Measurements from ENCODE around the gene DOCK1.

DOCK1 gene

DNA sequence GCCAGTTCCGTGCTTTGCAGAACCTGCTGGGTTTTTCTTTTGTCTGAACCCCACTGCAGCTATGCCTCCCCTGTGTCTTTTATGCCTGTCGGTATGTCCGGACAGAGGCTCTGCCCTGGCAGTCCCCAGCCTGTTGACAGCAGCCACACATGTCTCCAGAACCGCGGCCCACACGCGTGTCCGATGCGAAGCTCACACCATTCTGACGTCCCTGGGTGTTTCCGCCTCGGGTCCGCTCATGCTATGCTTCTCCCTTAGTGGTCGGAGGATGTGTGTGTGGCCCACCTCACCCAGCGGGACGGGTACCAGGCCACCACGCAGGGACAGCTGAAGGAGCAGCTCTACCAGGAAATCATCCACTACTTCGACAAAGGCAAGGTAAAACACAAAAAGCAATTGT is 479.3 kb downstream of the DOCK1 start:
- Histone ChIP-seq H3K79me2 (ENCODE audit: control insufficient read depth, insufficient read depth, low read length, poor library complexity) (no peaks in the 10 kb centered on the region), H3K9me3 (ENCODE audit: insufficient read depth, low read depth, low read length) (no peaks in the 10 kb centered on the region), H2BK12ac (ENCODE audit: low read length) (no peak overlapping the region), H3K4ac (ENCODE audit: low read depth, low read length) (no peak overlapping the region), H2AFZ (ENCODE audit: insufficient read depth, low read length, poor library complexity) (no peak overlapping the region), H3K4me1 (ENCODE audit: control insufficient read depth in 1 of 2, insufficient read depth in 2 of 2, low read length in 2 of 2) (no peaks in the 10 kb centered on the region), H3K36me3 (ENCODE audit: control insufficient read depth in 1 of 2, insufficient read depth in 2 of 2, low read length in 2 of 2) (peaks cover 19 to 30% of the 10 kb centered on the region in 2 experiments), H3K9ac (ENCODE audit: low read length) (no peak overlapping the region), H2BK5ac (ENCODE audit: low read depth, low read length, poor library complexity) (no peak overlapping the region), H3K79me1 (ENCODE audit: low read length) (no peaks in the 10 kb centered on the region), H4K8ac (ENCODE audit: low read depth, low read length) (no peak overlapping the region), H3K27ac (ENCODE audit: low read depth, low read length) (no peak overlapping the region), H3K23ac (ENCODE audit: low read length) (no peak overlapping the region), H3K27me3 (ENCODE audit: insufficient read depth, low read length) (no peaks in the 10 kb centered on the region), H3K18ac (ENCODE audit: low read length) (no peak overlapping the region), H2AK5ac (ENCODE audit: low read length) (no peak overlapping the region), H3K4me2 (ENCODE audit: low read length) (no peak overlapping the region), H3K14ac (ENCODE audit: low read length) (no peak overlapping the region), H4K91ac (ENCODE audit: low read depth, low read length) (no peak overlapping the region), H2BK120ac (ENCODE audit: insufficient read depth, low read length, poor library complexity) (no peak overlapping the region), H3K4me3 (ENCODE audit: low read depth, low read length) (no peak overlapping the region), H4K12ac (ENCODE audit: low read depth, low read length) (no peak overlapping the region)
- no CpG with 5 or more reads among the region's 18 CpGs for WGBS (ENCODE audit: extremely low coverage, insufficient coverage, insufficient read length)
- DNase-seq = no peak

DNA sequence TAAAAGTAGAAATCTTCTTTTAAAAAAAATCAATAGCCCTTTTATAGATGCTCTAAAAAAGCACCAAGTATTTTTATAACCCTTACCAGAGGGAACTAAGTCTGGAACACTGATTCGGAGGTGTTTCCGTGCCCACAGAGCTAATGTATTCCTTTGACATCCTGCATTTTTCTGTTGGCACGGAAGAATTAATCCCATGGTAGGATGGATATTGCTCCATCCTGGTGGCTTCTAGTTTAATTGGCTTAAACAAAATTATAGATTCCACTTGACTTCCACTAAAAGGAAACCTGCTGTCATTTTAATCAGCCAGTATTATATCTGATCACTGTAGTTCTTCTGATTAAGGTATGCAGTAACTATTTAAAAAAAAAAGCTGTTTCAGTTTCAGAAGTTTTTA is 479.8 kb downstream of the DOCK1 start:
- peaks cover 19 to 30% of the 10 kb centered on the region in 2 experiments for H3K36me3 ChIP-seq (ENCODE audit: control insufficient read depth in 1 of 2, insufficient read depth in 2 of 2, low read length in 2 of 2)
- no peaks in the 10 kb centered on the region for H3K79me1 ChIP-seq (ENCODE audit: low read length)
- H3K4ac ChIP-seq (ENCODE audit: low read depth, low read length) = no peak overlapping the region
- no peaks in the 10 kb centered on the region for H3K27me3 ChIP-seq (ENCODE audit: insufficient read depth, low read length)
- H4K91ac ChIP-seq (ENCODE audit: low read depth, low read length) = no peak overlapping the region
- H4K12ac ChIP-seq (ENCODE audit: low read depth, low read length) = no peak overlapping the region
- H3K23ac ChIP-seq (ENCODE audit: low read length) = no peak overlapping the region
- no peak overlapping the region for H3K27ac ChIP-seq (ENCODE audit: low read depth, low read length)
- H2AFZ ChIP-seq (ENCODE audit: insufficient read depth, low read length, poor library complexity) = no peak overlapping the region
- no peak overlapping the region for H4K8ac ChIP-seq (ENCODE audit: low read depth, low read length)
- H3K79me2 ChIP-seq (ENCODE audit: control insufficient read depth, insufficient read depth, low read length, poor library complexity) = no peaks in the 10 kb centered on the region
- H3K9ac ChIP-seq (ENCODE audit: low read length) = no peak overlapping the region
- no peak overlapping the region for H3K4me2 ChIP-seq (ENCODE audit: low read length)
- H2BK5ac ChIP-seq (ENCODE audit: low read depth, low read length, poor library complexity) = no peak overlapping the region
- no CpG with 5 or more reads among the region's 3 CpGs for WGBS (ENCODE audit: extremely low coverage, insufficient coverage, insufficient read length)
- DNase-seq = no peak
- no peaks in the 10 kb centered on the region for H3K9me3 ChIP-seq (ENCODE audit: insufficient read depth, low read depth, low read length)
- H2BK12ac ChIP-seq (ENCODE audit: low read length) = no peak overlapping the region
- no peaks in the 10 kb centered on the region for H3K4me1 ChIP-seq (ENCODE audit: control insufficient read depth in 1 of 2, insufficient read depth in 2 of 2, low read length in 2 of 2)
- no peak overlapping the region for H3K14ac ChIP-seq (ENCODE audit: low read length)
- H3K4me3 ChIP-seq (ENCODE audit: low read depth, low read length) = no peak overlapping the region
- H2BK120ac ChIP-seq (ENCODE audit: insufficient read depth, low read length, poor library complexity) = no peak overlapping the region
- no peak overlapping the region for H2AK5ac ChIP-seq (ENCODE audit: low read length)
- no peak overlapping the region for H3K18ac ChIP-seq (ENCODE audit: low read length)

- no peaks in the 10 kb centered on the region for H3K79me1 ChIP-seq (ENCODE audit: low read length)
- H3K9ac ChIP-seq (ENCODE audit: low read length) = no peak overlapping the region
- no peak overlapping the region for H4K8ac ChIP-seq (ENCODE audit: low read depth, low read length)
- H2AK5ac ChIP-seq (ENCODE audit: low read length) = no peak overlapping the region
- no peak overlapping the region for H3K4me2 ChIP-seq (ENCODE audit: low read length)
- no peaks in the 10 kb centered on the region for H3K4me1 ChIP-seq (ENCODE audit: control insufficient read depth in 1 of 2, insufficient read depth in 2 of 2, low read length in 2 of 2)
- no peak for DNase-seq
- H3K9me3 ChIP-seq (ENCODE audit: insufficient read depth, low read depth, low read length) = no peaks in the 10 kb centered on the region
- no peaks in the 10 kb centered on the region for H3K79me2 ChIP-seq (ENCODE audit: control insufficient read depth, insufficient read depth, low read length, poor library complexity)
- no peak overlapping the region for H3K18ac ChIP-seq (ENCODE audit: low read length)
- H3K23ac ChIP-seq (ENCODE audit: low read length) = no peak overlapping the region
- no peaks in the 10 kb centered on the region for H3K27me3 ChIP-seq (ENCODE audit: insufficient read depth, low read length)
- no peak overlapping the region for H4K91ac ChIP-seq (ENCODE audit: low read depth, low read length)
- no peak overlapping the region for H3K27ac ChIP-seq (ENCODE audit: low read depth, low read length)
- H4K12ac ChIP-seq (ENCODE audit: low read depth, low read length) = no peak overlapping the region
- no peak overlapping the region for H3K4me3 ChIP-seq (ENCODE audit: low read depth, low read length)
- H2AFZ ChIP-seq (ENCODE audit: insufficient read depth, low read length, poor library complexity) = no peak overlapping the region
- H3K36me3 ChIP-seq (ENCODE audit: control insufficient read depth in 1 of 2, insufficient read depth in 2 of 2, low read length in 2 of 2) = peaks cover 19 to 30% of the 10 kb centered on the region in 2 experiments
- no peak overlapping the region for H3K4ac ChIP-seq (ENCODE audit: low read depth, low read length)
- no peak overlapping the region for H2BK120ac ChIP-seq (ENCODE audit: insufficient read depth, low read length, poor library complexity)
- no peak overlapping the region for H2BK12ac ChIP-seq (ENCODE audit: low read length)
- WGBS (ENCODE audit: extremely low coverage, insufficient coverage, insufficient read length) = no CpG with 5 or more reads among the region's 17 CpGs
- no peak overlapping the region for H2BK5ac ChIP-seq (ENCODE audit: low read depth, low read length, poor library complexity)
- no peak overlapping the region for H3K14ac ChIP-seq (ENCODE audit: low read length)
Observed at GRCh38 chr10:127386606-127387327, 481.5 kb downstream of the DOCK1 start.

DNA sequence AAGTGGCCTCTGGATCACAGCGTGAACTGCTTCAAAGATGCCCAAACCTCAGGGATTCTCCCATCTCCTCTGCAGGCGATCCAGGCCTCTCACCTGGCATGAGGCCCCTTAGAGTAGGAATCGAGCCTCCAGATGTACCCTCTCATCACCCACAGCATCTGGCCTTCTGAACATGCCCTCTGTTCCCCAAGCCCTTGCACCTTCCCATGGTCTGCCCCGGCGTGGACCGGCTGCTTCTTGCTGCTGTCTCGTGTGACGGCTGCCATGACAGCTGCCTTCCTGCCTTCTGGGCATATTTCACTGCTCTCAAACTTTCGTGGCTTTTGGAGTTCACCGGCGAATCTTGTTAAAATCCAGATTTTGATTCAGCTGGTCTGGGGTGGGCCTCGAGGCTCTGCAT is 486.6 kb downstream of the DOCK1 start:
- Histone ChIP-seq H3K79me1 (ENCODE audit: low read length) (no peaks in the 10 kb centered on the region), H3K27ac (ENCODE audit: low read depth, low read length) (no peak overlapping the region), H3K4me1 (ENCODE audit: control insufficient read depth in 1 of 2, insufficient read depth in 2 of 2, low read length in 2 of 2) (no peaks in the 10 kb centered on the region), H4K8ac (ENCODE audit: low read depth, low read length) (no peak overlapping the region), H3K36me3 (ENCODE audit: control insufficient read depth in 1 of 2, insufficient read depth in 2 of 2, low read length in 2 of 2) (peaks cover 5 to 9% of the 10 kb centered on the region in 2 experiments), H3K18ac (ENCODE audit: low read length) (no peak overlapping the region), H4K12ac (ENCODE audit: low read depth, low read length) (no peak overlapping the region), H4K91ac (ENCODE audit: low read depth, low read length) (no peak overlapping the region), H3K9ac (ENCODE audit: low read length) (no peak overlapping the region), H2AFZ (ENCODE audit: insufficient read depth, low read length, poor library complexity) (no peak overlapping the region), H2BK120ac (ENCODE audit: insufficient read depth, low read length, poor library complexity) (no peak overlapping the region), H3K4ac (ENCODE audit: low read depth, low read length) (no peak overlapping the region), H3K4me2 (ENCODE audit: low read length) (no peak overlapping the region), H3K27me3 (ENCODE audit: insufficient read depth, low read length) (no peaks in the 10 kb centered on the region), H3K9me3 (ENCODE audit: insufficient read depth, low read depth, low read length) (no peaks in the 10 kb centered on the region), H2BK12ac (ENCODE audit: low read length) (no peak overlapping the region), H3K23ac (ENCODE audit: low read length) (no peak overlapping the region), H3K4me3 (ENCODE audit: low read depth, low read length) (no peak overlapping the region), H2BK5ac (ENCODE audit: low read depth, low read length, poor library complexity) (no peak overlapping the region), H2AK5ac (ENCODE audit: low read length) (no peak overlapping the region), H3K14ac (ENCODE audit: low read length) (no peak overlapping the region), H3K79me2 (ENCODE audit: control insufficient read depth, insufficient read depth, low read length, poor library complexity) (no peaks in the 10 kb centered on the region)
- no CpG with 5 or more reads among the region's 12 CpGs for WGBS (ENCODE audit: extremely low coverage, insufficient coverage, insufficient read length)
- DNase-seq = no peak

Measured in trophoblast cell (in vitro differentiated cells and primary cell).